ENCODE measurements around the gene HPN. TPM values are rescaled to one million over a fixed set of nuclear protein-coding genes. Genes with fewer than 3 reads are reported as not detected.

Gene HPN
- total RNA-seq, 1 experiment from 2014 or later = 10.6 TPM

DNA sequence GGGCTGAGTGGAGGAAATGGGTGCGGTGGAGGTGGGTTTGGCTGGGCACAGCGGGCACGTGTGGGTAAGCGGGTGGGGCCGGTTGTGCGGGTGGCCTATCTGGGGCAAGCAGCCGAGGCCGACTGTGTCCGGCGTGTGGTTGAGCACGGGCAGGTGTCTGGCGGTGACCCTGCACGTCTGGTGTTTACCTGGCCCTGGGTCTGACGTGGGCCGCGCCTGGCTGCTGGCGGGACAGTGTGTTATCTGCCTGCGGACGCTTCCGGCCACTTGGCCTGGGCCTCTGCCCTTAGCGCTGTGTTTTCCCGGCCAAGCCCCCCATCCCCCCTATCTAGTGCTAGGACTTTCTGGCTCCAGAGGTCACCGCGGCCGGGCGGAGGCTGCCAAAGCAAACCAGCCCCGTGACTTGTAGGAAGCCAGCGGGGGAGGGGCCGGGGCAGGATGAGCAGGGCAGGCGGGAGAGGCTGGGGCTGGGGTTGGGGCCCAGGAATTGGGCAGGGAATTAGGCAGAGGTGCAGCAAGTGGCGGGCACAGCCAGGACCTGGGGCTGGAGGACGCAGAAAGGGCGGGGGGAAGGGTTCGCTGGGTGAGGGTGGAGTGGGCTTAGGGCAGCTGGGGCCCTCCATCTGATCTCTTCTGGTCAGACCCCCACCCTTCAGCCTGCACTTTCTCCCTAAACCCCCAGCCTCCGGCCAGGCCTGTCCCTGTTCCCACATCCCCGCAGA is 534 bp upstream of the HPN start:
- H2BK120ac ChIP-seq (ENCODE audit: low read depth, low read length, poor library complexity, severe bottlenecking) = no peak overlapping the region
- H3K9me3 ChIP-seq (ENCODE audit: control insufficient read depth, low read depth, low read length) = no peaks in the 10 kb centered on the region
- no peak overlapping the region for H4K8ac ChIP-seq (replicated peaks; ENCODE audit: insufficient read length, low read depth, low read length)
- H3K27ac Mint-ChIP-seq = peak overlapping the region; percentile 77 to 91 (median 91); a peak in 6 of 7 replicates
- no peak overlapping the region for H4K5ac ChIP-seq (ENCODE audit: insufficient read length, low read depth, low read length)
- peak overlapping the region; percentile 60 for H3K14ac ChIP-seq (ENCODE audit: insufficient read depth, low read length)
- peaks cover 39 to 54% of the 10 kb centered on the region in 2 experiments for H3K4me1 Mint-ChIP-seq
- no peak overlapping the region for H2BK20ac ChIP-seq (ENCODE audit: low read depth, low read length, poor library complexity, severe bottlenecking)
- no peak overlapping the region for H3K4ac ChIP-seq (ENCODE audit: low read depth, low read length)
- no peak overlapping the region for H3K9ac ChIP-seq (ENCODE audit: extremely low read depth, insufficient read length, low read length)
- no CpG with 5 or more reads among the region's 36 CpGs for WGBS (ENCODE audit: extremely low coverage, insufficient read length, low lambda C conversion rate)
- no peaks in the 10 kb centered on the region; a peak in 3 of 7 replicates for H3K36me3 Mint-ChIP-seq (ENCODE audit: insufficient read depth in 1 of 3, low read depth in 3 of 3)
- H3K4me3 Mint-ChIP-seq = peak overlapping the region; percentile 51 to 82
- peaks cover 10% of the 10 kb centered on the region for H3K23me2 ChIP-seq (ENCODE audit: insufficient read length, low read depth, low read length, poor library complexity, severe bottlenecking)
- H2BK12ac ChIP-seq (ENCODE audit: insufficient read length, low read depth, low read length) = no peak overlapping the region
- no peak overlapping the region for H2BK15ac ChIP-seq (ENCODE audit: low read depth, low read length)
- H3K4me2 ChIP-seq (ENCODE audit: insufficient read depth, insufficient read length, low read length) = peak overlapping the region; percentile 16
- peaks cover 4% of the 10 kb centered on the region for H4K20me1 ChIP-seq (ENCODE audit: control insufficient read depth, insufficient read depth, insufficient read length)
- H3K27me3 ChIP-seq (ENCODE audit: insufficient read depth, low read length) = no peaks in the 10 kb centered on the region
- peak overlapping the region; percentile 48 for H3K18ac ChIP-seq (ENCODE audit: insufficient read length, low read depth, low read length)
- H3K79me1 ChIP-seq (ENCODE audit: insufficient read depth, low read depth, low read length, poor library complexity, severe bottlenecking) = no peaks in the 10 kb centered on the region
- H2AK5ac ChIP-seq (ENCODE audit: insufficient read length, low read length) = no peak overlapping the region
- H2BK5ac ChIP-seq (ENCODE audit: insufficient read length, low read length) = no peak overlapping the region
- no peak overlapping the region for H3T11ph ChIP-seq (ENCODE audit: low read length)
- DNase-seq = peak; percentile 87
- H3K23ac ChIP-seq (ENCODE audit: insufficient read length, low read depth, low read length) = no peak overlapping the region
- H3K79me2 ChIP-seq (ENCODE audit: insufficient read depth, low read length) = no peaks in the 10 kb centered on the region
- peaks cover 2% of the 10 kb centered on the region; the same call in 1 of the 2 replicates for H3K27me3 Mint-ChIP-seq (ENCODE audit: low read depth)
- H3K9me3 Mint-ChIP-seq = no peaks in the 10 kb centered on the region
- TF ChIP-seq, protein P1, sequence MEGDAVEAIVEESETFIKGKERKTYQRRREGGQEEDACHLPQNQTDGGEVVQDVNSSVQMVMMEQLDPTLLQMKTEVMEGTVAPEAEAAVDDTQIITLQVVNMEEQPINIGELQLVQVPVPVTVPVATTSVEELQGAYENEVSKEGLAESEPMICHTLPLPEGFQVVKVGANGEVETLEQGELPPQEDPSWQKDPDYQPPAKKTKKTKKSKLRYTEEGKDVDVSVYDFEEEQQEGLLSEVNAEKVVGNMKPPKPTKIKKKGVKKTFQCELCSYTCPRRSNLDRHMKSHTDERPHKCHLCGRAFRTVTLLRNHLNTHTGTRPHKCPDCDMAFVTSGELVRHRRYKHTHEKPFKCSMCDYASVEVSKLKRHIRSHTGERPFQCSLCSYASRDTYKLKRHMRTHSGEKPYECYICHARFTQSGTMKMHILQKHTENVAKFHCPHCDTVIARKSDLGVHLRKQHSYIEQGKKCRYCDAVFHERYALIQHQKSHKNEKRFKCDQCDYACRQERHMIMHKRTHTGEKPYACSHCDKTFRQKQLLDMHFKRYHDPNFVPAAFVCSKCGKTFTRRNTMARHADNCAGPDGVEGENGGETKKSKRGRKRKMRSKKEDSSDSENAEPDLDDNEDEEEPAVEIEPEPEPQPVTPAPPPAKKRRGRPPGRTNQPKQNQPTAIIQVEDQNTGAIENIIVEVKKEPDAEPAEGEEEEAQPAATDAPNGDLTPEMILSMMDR (conservative IDR thresholded peaks at IDR 0.05) = peak; percentile 15; the same call in 1 of the 3 replicates
- peaks cover 5% of the 10 kb centered on the region; the same call in 1 of the 2 replicates for H3K4me1 ChIP-seq (ENCODE audit: insufficient read depth, low read length)
- H2AFZ ChIP-seq (ENCODE audit: low read length) = no peak overlapping the region
- H4K91ac ChIP-seq (ENCODE audit: insufficient read length, low read depth, low read length) = no peak overlapping the region
- H3K56ac ChIP-seq (ENCODE audit: insufficient read length, low read depth, low read length) = no peak overlapping the region
- H3K27ac ChIP-seq (ENCODE audit: insufficient read length, low read depth, low read length) = no peak overlapping the region

All from H9 (cell line).